HG03378 (cell line): ENCODE data around the gene WNT16.

ENCODE experiments used
- ATAC-seq: cut with Tn5 transposase; IDR thresholded peaks from one replicate; pipeline ENCODE4 v1.9.1; 2021; ENCODE audit warnings: mild to moderate bottlenecking, moderate library complexity; ENCODE audit not compliant: unreplicated experiment

Gene WNT16

DNA sequence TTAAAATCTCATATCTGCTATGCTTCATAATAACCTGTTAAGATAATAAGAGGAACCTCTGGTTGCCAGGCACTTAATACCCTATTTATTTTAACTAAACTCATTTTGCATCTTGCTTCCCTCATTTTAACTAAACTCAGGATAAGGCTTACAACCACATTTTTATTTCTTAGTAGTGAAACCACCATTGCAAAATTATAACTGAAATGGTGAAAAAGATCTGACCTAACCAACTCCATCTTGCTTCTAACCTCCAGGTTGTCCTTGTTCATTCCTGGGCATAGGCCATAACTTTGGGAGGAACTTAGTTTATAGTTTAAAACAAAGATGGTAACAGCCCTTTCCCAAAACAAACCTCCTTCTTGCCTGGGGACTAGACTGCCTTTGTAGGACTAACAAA, 61.3 kb downstream of the WNT16 start:
- no peak for ATAC-seq

DNA sequence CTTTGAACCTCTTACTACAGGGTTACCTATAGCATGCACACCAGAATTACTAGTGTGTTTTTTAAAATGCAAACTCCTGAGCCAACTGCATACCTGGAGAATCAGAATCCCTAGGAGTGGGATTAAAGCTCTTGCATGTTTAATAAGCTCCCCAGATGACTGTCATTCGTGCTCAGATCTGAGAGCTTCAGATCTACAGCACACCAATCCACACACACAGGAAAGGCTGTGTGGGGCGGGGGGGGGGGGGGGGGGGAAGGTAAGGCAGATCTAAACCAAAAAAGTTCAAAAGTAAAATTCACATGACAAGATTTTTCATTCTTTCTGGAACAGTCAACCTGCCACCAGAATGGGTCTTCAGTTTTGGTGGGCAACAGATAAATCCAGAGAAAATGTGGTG, 61.8 kb downstream of the WNT16 start:
- no peak for ATAC-seq
